Left renal cortex interstitium (tissue), 4 donors: ENCODE results near the gene SERPINB4. TPM values are rescaled to one million over a fixed set of nuclear protein-coding genes. Genes with fewer than 3 reads are reported as not detected.
"Not testable (repeated sequence)": the region's sequence is repeated elsewhere in the genome, so short reads cannot be mapped to it uniquely, and the experiment has no call there.

Experiments
- DNase-seq, 4 donors: peaks; one replicate each; pipeline ENCODE4 v3.0.0-alpha.2; 2013; ENCODE audit warnings: low read depth in 4 of 4, low spot score in 2 of 4, missing footprints in 1 of 4
- polyA plus RNA-seq, 4 donors: library from polyadenylated mRNA; unstranded; fragments of 120-200 nt; gene quantifications; one replicate each; pipeline ENCODE4 v1.2.1, GENCODE V29; 2013; ENCODE audit not compliant: insufficient read length in 4 of 4

SERPINB4 gene
- under 1 TPM in 2 of 4 donors, not detected in 2; 0.08 TPM for polyA plus RNA-seq

DNA sequence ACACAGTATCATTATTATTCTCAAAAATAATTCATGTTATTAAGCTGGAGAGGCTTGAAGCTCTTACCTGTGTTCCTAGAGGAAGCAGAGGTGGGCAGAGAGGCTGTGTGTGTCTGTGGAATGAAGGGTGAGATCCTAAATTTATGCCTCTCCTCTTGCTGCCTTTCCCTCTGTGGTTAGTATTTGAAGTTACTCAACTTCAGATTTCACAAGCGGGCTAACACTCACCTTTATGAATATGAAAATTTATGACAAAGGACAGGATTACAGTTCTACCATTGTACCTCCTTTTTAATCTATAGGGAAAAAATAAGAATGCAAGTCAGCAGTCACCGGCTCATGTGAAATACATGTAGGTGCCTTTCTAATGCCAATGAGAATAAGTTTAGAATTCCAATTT, at the start of gene SERPINB4:
Gene SERPINB4 (minus strand): TSS at position 115 of the 400 bp plus-strand sequence. CDS start 679 bp downstream, outside the sequence.
- DNase-seq = not testable (repeated sequence)

DNA sequence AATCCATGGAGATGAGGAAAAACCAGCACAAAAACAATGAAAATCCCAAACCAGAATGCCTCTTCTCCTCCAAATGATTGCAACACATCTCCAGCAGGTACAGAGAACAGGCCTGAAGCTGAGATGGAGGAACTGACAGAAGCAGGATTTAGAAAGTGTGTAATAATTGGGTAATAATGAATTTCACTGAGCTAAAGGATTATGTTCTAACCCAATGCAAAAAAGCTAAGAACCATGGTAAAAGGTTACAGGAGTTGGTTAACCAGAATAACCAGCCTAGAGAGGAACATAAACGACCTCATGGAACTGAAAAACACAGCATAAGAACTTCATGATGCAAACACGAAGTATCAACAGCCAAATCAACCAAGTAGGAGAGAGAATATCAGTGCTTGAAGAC, 45.0 kb upstream of the SERPINB4 start:
- DNase-seq = no peak

DNA sequence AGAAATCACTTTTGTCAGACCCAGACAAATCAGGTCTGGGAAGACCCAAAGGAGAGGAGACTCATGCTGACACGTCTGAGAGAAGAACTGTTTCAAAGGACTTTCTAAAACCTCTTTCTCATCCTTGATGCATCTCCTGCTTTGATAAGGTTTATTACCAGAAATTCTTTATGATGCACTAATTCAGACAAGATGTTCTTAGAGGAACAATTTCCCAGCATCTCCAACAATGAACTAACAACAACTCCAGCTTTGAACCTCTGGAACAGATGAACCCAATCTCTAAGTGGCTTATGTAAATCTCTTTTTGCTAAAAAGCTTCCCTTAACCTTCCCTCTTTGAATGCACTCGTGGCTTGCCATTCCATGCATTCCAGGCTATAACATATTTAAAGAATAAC, 42.8 kb upstream of the SERPINB4 start:
- no peak for DNase-seq

DNA sequence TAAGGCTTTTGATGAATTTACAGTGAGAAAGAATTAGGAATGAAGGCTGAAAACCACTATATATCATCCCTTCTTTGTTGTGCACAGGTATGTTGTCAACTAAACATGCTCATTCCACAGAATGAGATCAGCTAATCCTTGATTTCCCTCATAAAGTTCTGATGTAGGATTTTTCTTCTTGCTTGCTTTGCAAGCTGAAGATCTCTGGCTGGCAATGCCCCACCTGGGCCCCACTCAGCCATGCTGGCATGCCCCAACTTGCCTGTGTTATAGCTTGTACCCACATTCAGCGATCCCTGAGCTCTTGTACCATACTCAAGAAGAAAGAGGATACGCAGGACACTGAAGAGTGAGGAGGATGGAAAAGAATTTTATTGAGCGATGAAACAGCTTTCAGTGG, 40.7 kb upstream of the SERPINB4 start:
- no peak for DNase-seq

DNA sequence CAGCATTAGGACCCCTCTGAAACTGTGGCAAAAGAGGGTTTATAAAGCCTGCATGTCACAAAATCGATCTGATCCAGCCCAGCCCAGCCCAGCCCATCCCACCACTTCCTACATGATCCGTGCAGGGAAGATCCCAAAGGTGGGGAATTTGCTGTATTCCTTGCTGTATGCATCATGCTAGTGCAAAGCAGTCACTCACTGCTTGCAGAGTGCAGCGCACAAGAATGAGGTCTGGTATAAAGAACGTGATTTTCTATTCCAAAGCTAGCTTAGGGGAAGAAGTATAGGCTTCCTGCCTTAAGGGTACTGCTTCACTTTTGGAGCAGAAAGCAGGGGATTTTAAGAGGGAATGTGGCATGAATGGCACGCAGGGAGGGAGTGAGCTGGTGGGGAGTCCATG, 39.8 kb upstream of the SERPINB4 start:
- no peak for DNase-seq

DNA sequence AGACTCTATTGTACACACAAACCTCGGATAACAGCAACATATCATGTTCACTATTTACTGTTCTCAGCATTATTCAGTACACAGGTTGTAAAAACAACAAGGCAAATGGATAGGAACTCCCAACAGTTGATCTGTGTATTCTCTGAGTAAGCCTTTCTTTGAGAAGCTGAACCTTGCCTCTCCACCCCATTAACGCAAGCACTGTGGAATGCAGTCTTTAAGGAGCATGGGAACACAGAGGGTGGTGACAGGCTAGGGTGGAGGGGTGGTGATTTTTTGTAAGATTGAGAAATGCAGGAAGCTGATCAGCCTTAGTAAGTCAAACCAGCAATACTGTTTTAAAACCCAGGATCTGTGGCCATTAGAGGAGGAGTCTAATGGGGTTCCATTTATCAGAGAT, 39.1 kb upstream of the SERPINB4 start:
- DNase-seq = no peak

DNA sequence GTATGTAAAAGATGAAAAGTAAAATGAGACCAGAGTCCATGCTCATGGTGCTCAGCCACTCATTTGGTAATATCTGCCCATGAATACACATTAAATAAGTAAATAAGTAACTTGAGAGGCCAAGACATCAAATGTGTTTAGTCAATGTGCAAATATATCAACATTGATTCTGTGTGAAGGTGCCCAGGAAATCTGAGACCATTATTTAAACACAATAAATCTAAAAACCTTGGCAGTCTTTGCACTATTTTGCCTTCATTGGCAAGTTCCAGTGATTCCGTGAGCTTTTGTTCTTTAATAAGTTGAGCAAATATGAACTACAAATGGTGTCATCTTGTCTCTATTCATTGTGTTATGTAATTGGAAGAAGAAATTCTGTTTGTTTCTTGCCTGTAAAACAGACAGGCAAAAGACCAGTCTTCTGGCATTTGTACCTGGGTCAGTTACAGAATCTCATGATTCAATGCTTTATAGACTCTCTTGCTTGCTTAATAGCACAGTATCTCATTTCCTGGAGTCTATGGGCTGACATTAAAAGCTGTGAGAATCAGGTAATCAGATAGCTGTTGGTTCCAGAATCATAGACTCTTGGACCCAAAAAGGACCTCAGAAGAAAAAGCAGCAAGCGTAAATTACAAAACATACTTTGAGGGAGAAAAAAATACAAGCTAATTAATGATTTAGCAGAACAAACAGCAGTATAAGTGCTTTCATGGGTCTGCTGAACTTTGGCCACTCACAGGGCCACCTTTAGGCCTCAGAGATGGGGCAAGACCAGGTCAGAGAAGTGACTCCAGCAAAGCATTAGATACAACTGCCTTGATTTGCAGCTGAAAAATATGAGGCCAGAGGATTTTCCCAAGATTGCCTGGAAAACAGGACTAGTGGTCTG, 37.6 kb upstream of the SERPINB4 start:
- DNase-seq = peak in 1 of 4 donors; percentile 48

DNA sequence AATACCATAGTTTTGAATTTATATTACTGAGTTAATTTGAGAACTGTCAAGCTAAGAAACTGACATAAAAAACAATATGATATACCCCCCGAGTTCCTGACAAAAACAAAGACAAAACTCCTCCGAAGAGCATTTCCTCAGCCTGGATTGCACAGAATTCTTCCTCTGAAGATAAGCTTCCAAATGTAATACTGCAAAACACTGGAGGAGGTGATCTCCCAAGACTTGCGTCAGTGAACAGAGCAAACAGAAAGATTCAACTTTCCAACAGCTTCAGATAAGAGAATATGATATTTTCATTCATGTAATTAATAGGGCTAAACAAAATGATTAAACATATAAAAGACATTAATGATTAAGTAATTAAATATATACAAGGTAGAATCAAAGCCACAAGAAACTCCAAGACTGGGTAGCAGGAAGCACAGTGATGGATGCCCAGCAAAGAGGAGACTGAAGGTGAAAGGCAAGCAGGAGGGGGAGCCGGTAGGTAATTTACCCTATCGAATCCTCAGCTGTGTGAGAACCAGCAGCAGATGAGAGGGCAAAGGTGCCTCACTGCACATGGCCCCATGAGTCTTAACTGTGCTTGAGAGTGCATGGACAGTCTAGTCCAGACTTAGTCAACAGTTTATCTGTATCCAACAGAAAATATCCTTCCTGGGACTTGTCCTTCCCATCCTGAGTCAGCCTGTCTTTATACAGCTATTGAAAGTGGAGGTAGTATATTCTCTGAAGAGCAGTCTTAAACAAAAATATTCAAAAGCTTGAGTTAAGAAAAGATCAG, 36.0 kb upstream of the SERPINB4 start:
- DNase-seq = no peak

DNA sequence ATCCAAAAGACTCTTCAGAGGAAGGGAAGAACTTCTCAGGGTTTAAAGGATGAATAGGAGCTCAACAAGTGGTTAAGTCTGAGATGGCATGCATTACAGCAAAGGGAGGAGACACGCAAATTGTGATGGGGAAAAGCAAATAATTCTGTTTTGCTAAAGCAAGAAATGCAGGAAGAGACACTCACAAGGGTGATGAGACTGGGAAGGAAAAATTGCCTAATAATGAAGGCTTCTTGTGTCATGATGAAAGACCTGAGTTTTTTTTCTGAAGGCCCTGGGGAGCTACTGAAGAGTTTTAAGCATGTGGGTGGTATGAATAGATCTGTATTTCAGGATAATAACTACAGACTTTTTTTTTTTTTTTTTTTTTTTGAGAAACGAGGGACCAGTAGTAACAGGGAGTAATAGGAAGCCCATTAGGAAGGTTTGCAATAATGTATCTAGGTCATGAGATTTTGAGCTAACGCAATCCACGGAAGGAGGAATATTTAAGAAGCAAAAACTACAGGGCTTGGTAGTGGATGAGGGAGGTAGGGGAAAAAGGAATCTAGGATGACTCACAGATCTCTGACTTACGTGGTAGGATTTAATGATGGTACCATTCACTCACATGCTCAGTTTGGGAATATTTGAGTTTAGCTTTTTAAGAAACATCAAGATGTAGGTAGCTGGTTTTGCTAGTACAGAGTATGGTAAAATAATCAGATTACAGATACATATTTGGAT, 33.6 kb upstream of the SERPINB4 start:
- no peak for DNase-seq

DNA sequence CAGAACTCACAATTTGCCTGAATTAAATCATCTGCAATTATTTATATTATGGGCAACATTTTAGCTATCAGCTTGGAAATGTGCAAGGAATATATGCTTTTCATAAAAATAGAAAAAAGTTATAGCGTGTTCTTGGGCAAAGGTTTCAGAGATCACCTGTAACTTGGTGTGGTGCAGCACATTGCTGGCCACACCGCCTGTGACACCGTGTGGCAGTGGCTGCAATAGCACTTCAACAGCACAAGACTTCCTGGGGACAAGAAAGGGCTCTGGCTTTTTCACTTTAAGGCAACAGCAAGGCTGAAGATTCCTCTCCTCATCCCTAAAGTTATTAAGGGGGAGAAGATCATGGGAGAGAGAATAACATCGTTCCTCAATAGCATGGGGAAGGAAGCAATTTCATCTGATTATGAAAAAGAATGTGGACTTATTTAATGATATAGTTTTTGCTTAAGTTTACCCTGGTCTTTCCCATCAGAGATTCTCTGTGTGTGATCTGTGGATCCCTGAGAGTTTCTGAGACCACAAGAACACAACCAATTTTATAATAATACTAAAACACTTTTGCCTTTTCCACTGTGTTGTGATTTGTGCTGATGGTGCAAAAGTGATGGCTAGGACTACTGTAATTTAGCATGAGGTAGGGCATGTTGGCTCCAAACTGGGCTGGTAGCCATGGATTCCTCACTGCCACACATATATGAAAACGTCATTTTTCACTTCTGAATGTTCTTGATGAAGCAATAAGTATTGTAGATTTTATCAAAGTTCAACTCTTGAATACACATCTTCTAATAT, 32.7 kb upstream of the SERPINB4 start:
- no peak for DNase-seq

DNA sequence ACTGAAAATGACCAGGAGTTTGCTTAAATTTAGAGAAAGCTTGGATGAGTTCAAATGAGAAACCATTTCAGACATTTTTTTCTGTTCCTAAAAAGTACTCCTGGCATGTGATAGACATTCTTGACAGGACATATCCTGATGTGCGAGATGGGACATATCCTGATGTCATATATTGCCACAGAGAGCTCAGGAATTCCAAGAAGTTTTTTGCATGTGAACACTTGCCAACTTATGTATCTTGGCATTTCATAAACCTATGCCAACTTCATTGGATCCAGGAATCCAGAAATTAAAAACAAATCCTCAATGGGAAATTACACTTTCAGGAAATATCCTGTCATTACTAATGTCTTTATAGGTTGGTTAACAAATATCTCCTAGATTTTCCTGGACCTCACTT, 20.5 kb upstream of the SERPINB4 start:
- DNase-seq = no peak

DNA sequence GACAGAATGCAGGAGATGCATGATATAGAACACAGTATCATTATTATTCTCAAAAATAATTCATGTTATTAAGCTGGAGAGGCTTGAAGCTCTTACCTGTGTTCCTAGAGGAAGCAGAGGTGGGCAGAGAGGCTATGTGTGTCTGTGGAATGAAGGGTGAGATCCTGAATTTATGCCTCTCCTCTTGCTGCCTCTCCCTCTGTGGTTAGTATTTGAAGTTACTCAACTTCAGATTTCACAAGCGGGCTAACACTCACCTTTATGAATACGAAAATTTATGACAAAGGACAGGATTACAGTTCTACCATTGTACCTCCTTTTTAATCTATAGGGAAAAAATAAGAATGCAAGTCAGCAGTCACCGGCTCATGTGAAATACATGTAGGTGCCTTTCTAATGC, 17.7 kb upstream of the SERPINB4 start, which contains the start of gene SERPINB3:
Gene SERPINB3 (minus strand): TSS at position 144 of the 400 bp plus-strand sequence. CDS start 677 bp downstream, outside the sequence.
- DNase-seq = not testable (repeated sequence)

DNA sequence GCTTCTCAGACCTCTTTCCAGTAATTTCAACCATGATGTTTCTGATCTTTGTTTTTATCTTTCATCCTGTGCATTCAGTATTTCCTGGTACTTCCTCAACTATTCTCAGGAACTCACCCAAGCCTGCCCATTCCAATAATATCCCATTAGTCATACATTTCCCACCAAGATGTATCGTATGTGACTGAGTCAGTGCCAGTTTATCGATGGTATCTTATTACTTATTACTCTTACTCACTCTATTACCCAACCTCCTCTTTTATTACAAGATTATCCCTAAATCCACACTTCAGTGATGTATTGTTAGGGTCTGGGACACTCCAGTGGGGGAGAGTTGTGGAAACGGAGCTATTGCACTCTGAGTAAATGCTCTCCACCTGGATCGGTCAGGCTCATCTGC, 14.9 kb upstream of the SERPINB4 start:
- DNase-seq = not testable (repeated sequence)

DNA sequence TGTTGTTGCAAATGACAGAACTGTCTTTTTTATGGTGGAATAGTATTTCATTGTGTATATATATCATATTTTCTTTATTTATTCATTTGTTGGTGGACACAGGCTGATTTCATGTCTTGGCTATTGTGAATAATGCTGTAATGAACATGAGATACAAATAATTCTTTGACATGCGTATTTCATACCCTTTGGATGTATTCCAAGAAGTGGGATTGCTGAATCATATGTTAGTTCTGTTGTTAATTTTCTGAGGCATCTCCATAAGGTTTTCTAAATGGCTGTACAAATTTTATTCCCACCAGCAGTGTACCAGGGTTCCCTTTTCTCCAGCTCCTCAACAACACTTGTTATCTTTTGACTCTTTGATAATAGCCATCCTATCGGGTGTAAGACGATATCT, 6.2 kb upstream of the SERPINB4 start:
- DNase-seq = not testable (repeated sequence)

DNA sequence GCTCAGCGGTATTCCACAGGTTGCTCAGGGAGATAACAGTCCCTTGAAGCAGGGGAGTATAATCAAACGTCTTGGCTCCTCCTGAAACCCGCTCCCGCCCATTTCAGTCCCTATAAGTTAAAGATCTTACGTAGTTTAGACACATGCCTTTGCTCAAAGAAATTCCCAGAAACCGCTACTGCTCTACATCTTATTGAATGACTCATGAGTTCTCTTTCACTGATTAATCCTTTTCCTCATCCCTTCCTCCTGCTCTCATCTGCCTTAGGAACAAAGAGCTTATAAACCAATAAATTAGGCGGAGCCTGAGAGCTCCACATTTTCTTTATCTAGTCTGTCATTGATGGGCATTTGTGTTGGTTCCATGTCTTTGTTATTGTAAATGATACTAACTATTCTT, 4.2 kb upstream of the SERPINB4 start:
- DNase-seq = no peak

DNA sequence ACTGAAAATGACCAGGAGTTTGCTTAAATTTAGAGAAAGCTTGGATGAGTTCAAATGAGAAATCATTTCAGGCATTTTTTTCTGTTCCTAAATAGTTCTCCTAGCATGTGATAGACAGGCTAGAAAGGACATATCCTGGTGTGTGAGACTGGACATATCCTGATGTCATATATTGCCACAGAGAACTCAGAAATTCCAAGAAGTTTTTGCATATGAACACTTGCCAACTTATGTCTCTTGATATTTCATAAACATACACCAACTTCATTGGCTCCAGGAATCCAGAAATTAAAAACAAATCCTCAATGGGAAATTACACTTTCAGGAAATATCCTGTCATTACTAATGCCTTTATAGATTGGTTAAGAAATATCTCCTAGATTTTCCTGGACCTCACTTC, 2.9 kb upstream of the SERPINB4 start:
- DNase-seq = no peak

DNA sequence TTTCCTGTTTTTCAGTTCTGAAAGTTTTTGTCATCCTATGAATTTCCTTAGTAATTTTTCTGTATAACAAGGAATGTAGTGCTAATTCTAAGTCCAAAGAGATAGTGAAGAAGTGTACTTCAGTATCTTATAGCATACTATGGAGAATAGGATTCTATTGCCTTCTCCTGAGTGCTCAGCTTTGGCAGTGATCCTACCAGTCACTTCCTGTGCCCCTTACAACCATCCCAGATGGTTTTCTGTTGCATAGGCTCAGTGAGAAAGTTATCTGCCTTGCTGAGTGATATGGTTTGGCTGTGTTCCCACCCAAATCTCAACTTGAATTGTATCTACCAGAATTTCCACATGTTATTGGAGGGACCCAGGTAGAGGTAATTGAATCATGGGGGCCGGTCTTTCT, 638 bp upstream of the SERPINB4 start:
- DNase-seq = not testable (repeated sequence)

DNA sequence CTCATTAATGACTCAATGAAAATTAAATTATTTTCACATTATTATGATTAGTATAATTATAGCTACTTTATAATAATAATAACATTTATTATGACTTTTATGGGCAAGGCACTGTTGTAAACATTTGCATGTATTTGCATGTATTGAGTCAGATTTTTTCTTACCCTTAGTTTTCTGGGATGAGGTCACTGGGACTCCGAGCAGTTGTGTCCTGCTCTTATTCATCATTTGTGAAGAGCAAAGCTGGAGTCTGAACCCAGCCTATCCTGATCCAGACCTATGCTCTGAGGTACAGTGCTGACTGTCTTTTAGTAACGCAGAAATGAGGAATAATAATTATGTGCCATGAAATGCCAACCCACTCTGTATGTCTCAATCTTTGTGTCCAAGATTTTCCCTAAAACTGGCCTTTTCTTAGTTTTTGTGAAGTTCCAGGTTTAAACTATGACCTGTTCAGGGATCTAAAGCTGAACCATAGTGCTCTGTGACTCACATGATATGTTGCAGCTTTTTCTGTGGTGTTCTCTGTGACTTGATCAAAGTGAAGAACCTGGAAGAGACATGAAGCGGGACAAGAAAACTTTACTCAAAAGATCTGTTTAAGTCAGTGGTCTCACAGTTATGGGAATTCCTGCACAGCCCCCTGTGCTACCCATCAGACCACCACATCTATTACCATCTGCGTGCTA, 1.2 kb downstream of the SERPINB4 start:
- DNase-seq = not testable (repeated sequence)

DNA sequence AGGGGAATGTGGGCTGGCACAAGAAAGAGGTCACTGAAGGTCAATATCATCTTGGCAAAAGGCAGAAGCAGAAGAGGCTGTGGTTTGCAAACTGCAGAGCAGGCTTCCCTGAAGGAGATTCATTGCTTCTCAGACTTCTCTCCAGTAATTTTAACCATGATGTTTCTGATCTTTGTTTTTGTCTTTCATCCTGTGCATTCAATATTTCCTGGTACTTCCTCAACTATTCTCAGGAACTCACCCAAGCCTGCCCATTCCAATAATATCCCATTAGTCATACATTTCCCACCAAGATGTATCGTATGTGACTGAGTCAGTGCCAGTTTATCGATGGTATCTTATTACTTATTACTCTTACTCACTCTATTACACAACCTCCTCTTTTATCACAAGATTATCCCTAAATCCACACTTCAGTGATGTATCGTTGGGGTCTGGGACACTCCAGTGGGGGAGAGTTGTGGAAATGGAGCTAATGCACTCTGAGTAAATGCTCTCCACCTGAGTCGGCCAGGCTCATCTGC, 2.8 kb downstream of the SERPINB4 start:
- DNase-seq = not testable (repeated sequence)
